NCI-H2107 (cell line): Measurements from ENCODE around the gene PITPNM3.
"Not testable (repeated sequence)": the region's sequence is repeated elsewhere in the genome, so short reads cannot be mapped to it uniquely, and the experiment has no call there.

Source experiments
- DNase-seq: peaks from one replicate; lab custom pipeline; 2025; lab: John Stamatoyannopoulos, UW

The PITPNM3 gene

GRCh38 chr17:6574687-6575595 is 18.6 kb upstream of the PITPNM3 start:
- no peak for DNase-seq

GRCh38 chr17:6573982-6574686 is 17.8 kb upstream of the PITPNM3 start:
- DNase-seq: no peak

GRCh38 chr17:6573495-6573894 is 17.1 kb upstream of the PITPNM3 start:
- not testable (repeated sequence) for DNase-seq

- DNase-seq: no peak
Measured at GRCh38 chr17:6572972-6573370, 16.6 kb upstream of the PITPNM3 start.

GRCh38 chr17:6571452-6571781 is 15.1 kb upstream of the PITPNM3 start:
- no peak for DNase-seq

GRCh38 chr17:6570731-6571451 is 14.5 kb upstream of the PITPNM3 start:
- DNase-seq: no peak

GRCh38 chr17:6569370-6570285 is 13.3 kb upstream of the PITPNM3 start:
- no peak for DNase-seq

- DNase-seq: no peak
Measured at GRCh38 chr17:6568184-6568758, 11.9 kb upstream of the PITPNM3 start.

- no peak for DNase-seq
Measured at GRCh38 chr17:6567528-6568183, 11.3 kb upstream of the PITPNM3 start.

- DNase-seq: no peak
Measured at GRCh38 chr17:6561446-6561845, 5.1 kb upstream of the PITPNM3 start.

- no peak for DNase-seq
Measured at GRCh38 chr17:6560496-6560895, 4.1 kb upstream of the PITPNM3 start.

- no peak for DNase-seq
Measured at GRCh38 chr17:6559753-6560215, 3.4 kb upstream of the PITPNM3 start.

- DNase-seq: no peak
Measured at GRCh38 chr17:6558932-6559752, 2.8 kb upstream of the PITPNM3 start.

GRCh38 chr17:6558276-6558675 is 1.9 kb upstream of the PITPNM3 start:
- no peak for DNase-seq

GRCh38 chr17:6557040-6557438 is 684 bp upstream of the PITPNM3 start:
- DNase-seq: no peak

GRCh38 chr17:6555331-6556120 is 829 bp downstream of the PITPNM3 start:
- no peak for DNase-seq

- DNase-seq: no peak
Measured at GRCh38 chr17:6554871-6555330, 1.5 kb downstream of the PITPNM3 start.

GRCh38 chr17:6554342-6554741 is 2.0 kb downstream of the PITPNM3 start:
- no peak for DNase-seq
